WTC11 (cell line): ENCODE results near the gene GGA3. TPM values are rescaled to one million over a fixed set of nuclear protein-coding genes. Genes with fewer than 3 reads are reported as not detected.
A peak's percentile ranks its signal among the peaks of the same experiment; 100 is the strongest.

Source experiments
- ATAC-seq: fragments of 200-7000 bp; cut with Tn5 transposase; 2 replicates; pipeline ENCODE4 v1.10.0; 2021; ENCODE audit warnings: mild to moderate bottlenecking, moderate library complexity
- CTCF ChIA-PET: fragments of 300-600 bp; sonication (Branson Sonifier 250); formaldehyde crosslinking; loops from one replicate; lab custom pipeline; 2021; ENCODE audit warnings: antibody characterized with exemption; lab: Charles Lee
- POLR2A ChIA-PET: fragments of 350-600 bp; sonication (Branson Sonifier 250); formaldehyde crosslinking; loops from one replicate; lab custom pipeline; 2021; ENCODE audit warnings: antibody characterized with exemption; lab: Charles Lee
- DNase-seq: peaks from one replicate; pipeline ENCODE4 v3.0.0; 2021; ENCODE audit warnings: low spot score
- H3K27ac Mint-ChIP-seq: 2 replicates; pipeline ENCODE4 v1.8.0; 2021; ENCODE audit warnings: mixed read lengths
- H3K27me3 Mint-ChIP-seq: 2 replicates; pipeline ENCODE4 v1.8.0; 2021; ENCODE audit warnings: low read depth, mild to moderate bottlenecking, moderate library complexity, mixed read lengths
- H3K36me3 Mint-ChIP-seq: 2 replicates; pipeline ENCODE4 v1.8.0; 2021; ENCODE audit warnings: mixed read lengths
- H3K4me1 Mint-ChIP-seq: 2 replicates; pipeline ENCODE4 v1.8.0; 2022; ENCODE audit warnings: mixed read lengths
- H3K4me3 Mint-ChIP-seq: 2 replicates; pipeline ENCODE4 v1.8.0; 2021; ENCODE audit warnings: mild to moderate bottlenecking, moderate library complexity, mixed read lengths
- H3K9me3 Mint-ChIP-seq: 2 replicates; pipeline ENCODE4 v1.8.0; 2021; ENCODE audit warnings: mixed read lengths
- CTCF ChIP-seq: fragments of 200-600 bp; IDR thresholded peaks from 2 replicates; pipeline ENCODE4 v1.8.0; 2022; ENCODE audit warnings: antibody characterized with exemption
- FOXP1 ChIP-seq: sonication (generic); formaldehyde crosslinking; IDR thresholded peaks from 2 replicates; pipeline ENCODE4 v1.8.0; 2022; ENCODE audit warnings: missing genetic modification reagents, mild to moderate bottlenecking, moderate library complexity, borderline replicate concordance
- IRF1 ChIP-seq: sonication (generic); formaldehyde crosslinking; IDR thresholded peaks from 2 replicates; pipeline ENCODE4 v1.8.0; 2023; ENCODE audit warnings: missing genetic modification reagents
- NR2C2 ChIP-seq: sonication (generic); formaldehyde crosslinking; IDR thresholded peaks from 2 replicates; pipeline ENCODE4 v1.8.0; 2022; ENCODE audit warnings: mild to moderate bottlenecking, missing genetic modification reagents
- PREB ChIP-seq: sonication (generic); formaldehyde crosslinking; IDR thresholded peaks from 2 replicates; pipeline ENCODE4 v1.8.1; 2022; ENCODE audit warnings: mild to moderate bottlenecking, missing genetic modification reagents, moderate library complexity, borderline replicate concordance
- ZNF263 ChIP-seq: sonication (generic); formaldehyde crosslinking; IDR thresholded peaks from 2 replicates; pipeline ENCODE4 v1.8.1; 2022; ENCODE audit warnings: low read depth, mild to moderate bottlenecking, moderate library complexity, missing genetic modification reagents
- ZNF317 ChIP-seq: sonication (generic); formaldehyde crosslinking; IDR thresholded peaks from 2 replicates; pipeline ENCODE4 v1.8.1; 2023; ENCODE audit warnings: low read depth, mild to moderate bottlenecking, moderate library complexity, missing genetic modification reagents, borderline replicate concordance
- ZNF671 ChIP-seq: fragments of 250-450 bp; sonication (Bioruptor Pico); IDR thresholded peaks from 2 replicates; pipeline ENCODE4 v1.8.0; 2021; ENCODE audit warnings: mild to moderate bottlenecking
- total RNA-seq: library from RNA; stranded (reverse); gene quantifications from 3 replicates; pipeline ENCODE4 v1.2.3, GENCODE V29; 2021
- TF ChIP-seq, protein P1 (sequence below): fragments of 250-450 bp; sonication (Bioruptor Pico); IDR thresholded peaks from 2 replicates; pipeline ENCODE4 v1.9.0; 2021; ENCODE audit warnings: mild to moderate bottlenecking
- TF ChIP-seq, protein P2 (sequence below): fragments of 250-450 bp; sonication (Bioruptor Pico); IDR thresholded peaks from 2 replicates; pipeline ENCODE4 v1.9.0; 2021; ENCODE audit warnings: mild to moderate bottlenecking
- TF ChIP-seq, protein P3 (sequence below): sonication (generic); formaldehyde crosslinking; IDR thresholded peaks from 2 replicates; pipeline ENCODE4 v1.8.0; 2022; ENCODE audit warnings: missing genetic modification reagents

Gene GGA3
- total RNA-seq, 1 experiment from 2014 or later, result 66.9 TPM

DNA sequence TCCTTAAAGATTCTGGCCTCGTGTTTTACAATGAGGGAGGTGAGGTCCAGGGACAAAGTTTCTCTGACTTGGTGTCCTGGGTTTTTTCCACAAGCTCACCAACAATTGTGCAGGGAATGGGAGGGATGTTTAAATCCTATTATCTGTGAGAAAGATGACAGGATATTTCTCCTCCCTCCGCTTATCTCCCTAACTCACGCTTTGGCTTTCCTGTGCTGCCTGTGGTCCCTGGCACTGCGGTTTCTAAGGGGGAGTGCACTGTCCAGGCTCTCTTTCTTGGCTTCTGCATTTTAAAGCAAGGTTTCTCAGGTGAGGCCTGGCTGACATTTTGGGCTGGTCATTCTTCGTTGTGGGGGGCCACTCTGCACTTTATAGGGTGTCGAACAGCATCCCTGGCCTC, 16.4 kb downstream of the GGA3 start (continued):
- no peak for TF ChIP-seq PREB (CRISPR knock-in tag)

DNA sequence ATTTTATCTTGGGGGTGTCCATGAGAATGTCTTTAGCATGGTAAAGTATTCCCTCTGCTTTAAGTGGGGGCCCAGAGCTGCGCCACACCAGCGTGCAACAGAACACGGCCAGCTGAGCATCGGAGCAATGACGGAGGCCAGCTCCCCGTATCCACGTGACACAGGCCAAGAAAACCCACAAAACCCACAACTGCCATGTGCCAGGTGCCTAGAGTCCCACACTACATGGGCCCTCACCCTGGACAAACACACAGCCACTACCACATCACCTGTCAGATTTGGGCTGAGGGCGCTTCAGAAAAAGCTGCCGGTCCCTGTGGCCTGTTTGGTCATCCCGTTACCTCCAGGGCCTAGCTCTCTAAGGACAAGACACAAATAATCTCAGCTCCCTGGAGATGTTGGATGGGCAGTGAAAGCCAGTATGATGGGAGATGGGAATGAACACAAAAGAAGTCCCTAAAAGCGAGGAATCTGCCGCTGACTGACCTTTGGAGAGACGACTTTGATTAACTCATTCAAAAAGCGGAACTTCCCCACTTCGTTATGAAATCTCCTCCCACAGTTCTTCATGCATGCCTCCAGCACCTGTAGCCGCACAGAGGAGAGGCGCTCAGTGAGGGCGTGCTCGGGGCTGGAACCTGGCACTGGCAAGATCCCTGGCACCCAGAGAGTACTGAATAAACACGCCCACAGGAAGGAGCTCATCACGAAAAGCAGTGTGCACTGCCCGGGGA, 17.1 kb downstream of the GGA3 start:
- Mint-ChIP-seq H3K9me3 (no peaks in the 10 kb centered on the region), H3K27ac (no peak overlapping the region; the same call in 1 of the 2 replicates), H3K4me1 (0 out of 2 replicates have a peak, but pooled peaks cover 3% of the 10 kb centered on the region), H3K36me3 (peaks cover 37% of the 10 kb centered on the region), H3K27me3 (no peaks in the 10 kb centered on the region), H3K4me3 (no peak overlapping the region)
- no peak for DNase-seq
- no peak for ATAC-seq
- no peak for TF ChIP-seq IRF1
- TF ChIP-seq ZNF263, result no peak
- TF ChIP-seq, protein P1, sequence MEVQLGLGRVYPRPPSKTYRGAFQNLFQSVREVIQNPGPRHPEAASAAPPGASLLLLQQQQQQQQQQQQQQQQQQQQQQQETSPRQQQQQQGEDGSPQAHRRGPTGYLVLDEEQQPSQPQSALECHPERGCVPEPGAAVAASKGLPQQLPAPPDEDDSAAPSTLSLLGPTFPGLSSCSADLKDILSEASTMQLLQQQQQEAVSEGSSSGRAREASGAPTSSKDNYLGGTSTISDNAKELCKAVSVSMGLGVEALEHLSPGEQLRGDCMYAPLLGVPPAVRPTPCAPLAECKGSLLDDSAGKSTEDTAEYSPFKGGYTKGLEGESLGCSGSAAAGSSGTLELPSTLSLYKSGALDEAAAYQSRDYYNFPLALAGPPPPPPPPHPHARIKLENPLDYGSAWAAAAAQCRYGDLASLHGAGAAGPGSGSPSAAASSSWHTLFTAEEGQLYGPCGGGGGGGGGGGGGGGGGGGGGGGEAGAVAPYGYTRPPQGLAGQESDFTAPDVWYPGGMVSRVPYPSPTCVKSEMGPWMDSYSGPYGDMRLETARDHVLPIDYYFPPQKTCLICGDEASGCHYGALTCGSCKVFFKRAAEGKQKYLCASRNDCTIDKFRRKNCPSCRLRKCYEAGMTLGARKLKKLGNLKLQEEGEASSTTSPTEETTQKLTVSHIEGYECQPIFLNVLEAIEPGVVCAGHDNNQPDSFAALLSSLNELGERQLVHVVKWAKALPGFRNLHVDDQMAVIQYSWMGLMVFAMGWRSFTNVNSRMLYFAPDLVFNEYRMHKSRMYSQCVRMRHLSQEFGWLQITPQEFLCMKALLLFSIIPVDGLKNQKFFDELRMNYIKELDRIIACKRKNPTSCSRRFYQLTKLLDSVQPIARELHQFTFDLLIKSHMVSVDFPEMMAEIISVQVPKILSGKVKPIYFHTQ, result no peak
- no peak for TF ChIP-seq ZNF317 (CRISPR knock-in tag)
- TF ChIP-seq CTCF, result no peak
- no peak for TF ChIP-seq ZNF671 (CRISPR knock-in tag)
- POLR2A ChIA-PET, result no interaction called here
- CTCF ChIA-PET, result interaction anchor here (0.8 kb wide), 1 partner anchor 130 kb away, joined by 3 read pairs; no protein-coding TSS in a partner anchor

DNA sequence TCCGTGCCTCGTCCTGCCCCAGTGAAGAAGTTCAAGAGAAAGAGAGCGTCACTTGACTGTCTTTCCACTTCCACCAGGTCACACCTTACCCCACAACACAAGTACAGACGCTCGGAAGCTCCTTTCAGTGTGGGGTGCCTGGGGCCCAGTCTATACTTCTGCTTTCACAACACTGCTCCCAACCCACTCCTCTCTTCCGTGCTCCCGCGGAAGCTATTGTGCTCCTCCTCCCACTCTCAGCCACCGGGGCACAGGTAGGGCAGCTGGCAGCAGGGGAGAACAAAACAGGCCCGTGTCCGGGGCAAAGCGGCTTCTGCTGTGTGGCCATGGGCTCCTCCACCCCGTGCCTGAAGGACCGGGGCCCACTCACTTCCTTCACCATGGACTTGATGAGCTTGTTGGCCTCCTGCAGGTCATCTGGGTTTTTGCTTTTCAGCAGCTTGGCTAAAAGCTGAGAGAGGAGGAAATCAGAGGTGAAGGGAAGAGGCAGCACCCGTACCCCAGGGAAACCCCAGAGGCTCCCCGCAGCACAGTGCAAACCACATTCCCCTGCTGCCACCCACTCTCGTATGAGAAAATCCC, 18.9 kb downstream of the GGA3 start:
- no peak for ATAC-seq
- no peaks in the 10 kb centered on the region for H3K9me3 Mint-ChIP-seq
- no peak for DNase-seq
- H3K36me3 Mint-ChIP-seq, result peaks cover 44% of the 10 kb centered on the region
- POLR2A ChIA-PET, result no interaction called here
- no peak overlapping the region for H3K4me3 Mint-ChIP-seq
- no peak overlapping the region for H3K27ac Mint-ChIP-seq
- H3K4me1 Mint-ChIP-seq, result peaks cover 6% of the 10 kb centered on the region
- TF ChIP-seq ZNF263 (peak; percentile 33; the same call in 1 of the 2 replicates), FOXP1 (CRISPR knock-in tag) (no peak)
- TF ChIP-seq, protein P2, sequence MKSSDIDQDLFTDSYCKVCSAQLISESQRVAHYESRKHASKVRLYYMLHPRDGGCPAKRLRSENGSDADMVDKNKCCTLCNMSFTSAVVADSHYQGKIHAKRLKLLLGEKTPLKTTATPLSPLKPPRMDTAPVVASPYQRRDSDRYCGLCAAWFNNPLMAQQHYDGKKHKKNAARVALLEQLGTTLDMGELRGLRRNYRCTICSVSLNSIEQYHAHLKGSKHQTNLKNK (CRISPR knock-in tag), result no peak
- H3K27me3 Mint-ChIP-seq, result no peaks in the 10 kb centered on the region
- CTCF ChIA-PET, result interaction anchor here (0.8 to 1.5 kb wide), 2 partner anchors 27 to 28 kb away, joined by 3 to 4 read pairs; partner anchors contain the start of gene MIF4GD

- DNase-seq, result no peak
Measured at GRCh38 chr17:75241996-75242460, 19.4 kb downstream of the GGA3 start.

More at GRCh38 chr17:75241996-75242460, 19.4 kb downstream of the GGA3 start:
- Mint-ChIP-seq H3K4me1 (peaks cover 6% of the 10 kb centered on the region), H3K36me3 (peaks cover 46% of the 10 kb centered on the region), H3K27ac (no peak overlapping the region), H3K4me3 (no peak overlapping the region), H3K27me3 (no peaks in the 10 kb centered on the region), H3K9me3 (no peaks in the 10 kb centered on the region)
- ATAC-seq, result no peak
- ChIA-PET CTCF (interaction anchor here (0.7 to 3.1 kb wide), 3 partner anchors 19 to 29 kb away, joined by 3 to 75 read pairs (median 4); partner anchors contain the start of genes GGA3, MIF4GD and MRPS7), POLR2A (no interaction called here)
- no peak for TF ChIP-seq NR2C2
- TF ChIP-seq, protein P3, sequence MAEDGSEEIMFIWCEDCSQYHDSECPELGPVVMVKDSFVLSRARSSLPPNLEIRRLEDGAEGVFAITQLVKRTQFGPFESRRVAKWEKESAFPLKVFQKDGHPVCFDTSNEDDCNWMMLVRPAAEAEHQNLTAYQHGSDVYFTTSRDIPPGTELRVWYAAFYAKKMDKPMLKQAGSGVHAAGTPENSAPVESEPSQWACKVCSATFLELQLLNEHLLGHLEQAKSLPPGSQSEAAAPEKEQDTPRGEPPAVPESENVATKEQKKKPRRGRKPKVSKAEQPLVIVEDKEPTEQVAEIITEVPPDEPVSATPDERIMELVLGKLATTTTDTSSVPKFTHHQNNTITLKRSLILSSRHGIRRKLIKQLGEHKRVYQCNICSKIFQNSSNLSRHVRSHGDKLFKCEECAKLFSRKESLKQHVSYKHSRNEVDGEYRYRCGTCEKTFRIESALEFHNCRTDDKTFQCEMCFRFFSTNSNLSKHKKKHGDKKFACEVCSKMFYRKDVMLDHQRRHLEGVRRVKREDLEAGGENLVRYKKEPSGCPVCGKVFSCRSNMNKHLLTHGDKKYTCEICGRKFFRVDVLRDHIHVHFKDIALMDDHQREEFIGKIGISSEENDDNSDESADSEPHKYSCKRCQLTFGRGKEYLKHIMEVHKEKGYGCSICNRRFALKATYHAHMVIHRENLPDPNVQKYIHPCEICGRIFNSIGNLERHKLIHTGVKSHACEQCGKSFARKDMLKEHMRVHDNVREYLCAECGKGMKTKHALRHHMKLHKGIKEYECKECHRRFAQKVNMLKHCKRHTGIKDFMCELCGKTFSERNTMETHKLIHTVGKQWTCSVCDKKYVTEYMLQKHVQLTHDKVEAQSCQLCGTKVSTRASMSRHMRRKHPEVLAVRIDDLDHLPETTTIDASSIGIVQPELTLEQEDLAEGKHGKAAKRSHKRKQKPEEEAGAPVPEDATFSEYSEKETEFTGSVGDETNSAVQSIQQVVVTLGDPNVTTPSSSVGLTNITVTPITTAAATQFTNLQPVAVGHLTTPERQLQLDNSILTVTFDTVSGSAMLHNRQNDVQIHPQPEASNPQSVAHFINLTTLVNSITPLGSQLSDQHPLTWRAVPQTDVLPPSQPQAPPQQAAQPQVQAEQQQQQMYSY (CRISPR knock-in tag), result no peak
